WTC11 (cell line): ENCODE measurements around the gene BDKRB2.

Source experiments
- CREM ChIP-seq: sonication (generic); formaldehyde crosslinking; IDR thresholded peaks from 2 replicates; pipeline ENCODE4 v1.8.1; 2022; ENCODE audit warnings: mild to moderate bottlenecking, missing genetic modification reagents, moderate library complexity
- IRF2 ChIP-seq: sonication (generic); formaldehyde crosslinking; IDR thresholded peaks from 2 replicates; pipeline ENCODE4 v1.8.0; 2022; ENCODE audit warnings: low read depth, missing genetic modification reagents, borderline replicate concordance
- NR3C1 ChIP-seq: sonication (generic); formaldehyde crosslinking; conservative IDR thresholded peaks from 2 replicates; pipeline ENCODE4 v1.8.1; 2023; ENCODE audit warnings: low read depth, mild to moderate bottlenecking, missing genetic modification reagents
- TF ChIP-seq, protein P1 (sequence below): sonication (generic); formaldehyde crosslinking; IDR thresholded peaks from 2 replicates; pipeline ENCODE4 v1.8.1; 2023; ENCODE audit warnings: mild to moderate bottlenecking, missing genetic modification reagents
- TF ChIP-seq, protein P2 (sequence below): fragments of 200-600 bp; IDR thresholded peaks from 2 replicates; pipeline ENCODE4 v1.8.0; 2022; ENCODE audit warnings: antibody characterized with exemption
- TF ChIP-seq, protein P3 (sequence below): sonication (generic); formaldehyde crosslinking; IDR thresholded peaks from 2 replicates; pipeline ENCODE4 v1.8.1; 2023; ENCODE audit warnings: mild to moderate bottlenecking, missing genetic modification reagents, moderate library complexity

DNA sequence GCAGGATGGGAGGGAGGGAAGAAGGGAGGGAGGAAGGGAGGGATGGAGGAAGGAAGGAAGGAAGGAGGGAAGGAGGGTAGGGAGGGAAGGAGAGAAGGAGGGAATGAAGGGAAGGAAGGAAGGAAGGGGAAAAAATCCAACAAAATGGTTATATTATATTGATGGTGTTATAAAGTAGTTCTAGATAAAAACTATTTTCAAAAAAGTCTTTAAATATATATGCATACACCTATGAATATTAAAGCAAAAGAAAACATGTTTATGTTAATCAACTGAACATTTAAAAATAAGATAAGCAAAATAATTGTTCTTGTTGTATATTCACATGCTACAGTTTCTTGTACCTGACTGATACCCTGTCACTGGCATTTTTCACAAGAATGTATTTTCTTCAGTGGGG is 53.3 kb downstream of the BDKRB2 start:
- TF ChIP-seq, protein P1, sequence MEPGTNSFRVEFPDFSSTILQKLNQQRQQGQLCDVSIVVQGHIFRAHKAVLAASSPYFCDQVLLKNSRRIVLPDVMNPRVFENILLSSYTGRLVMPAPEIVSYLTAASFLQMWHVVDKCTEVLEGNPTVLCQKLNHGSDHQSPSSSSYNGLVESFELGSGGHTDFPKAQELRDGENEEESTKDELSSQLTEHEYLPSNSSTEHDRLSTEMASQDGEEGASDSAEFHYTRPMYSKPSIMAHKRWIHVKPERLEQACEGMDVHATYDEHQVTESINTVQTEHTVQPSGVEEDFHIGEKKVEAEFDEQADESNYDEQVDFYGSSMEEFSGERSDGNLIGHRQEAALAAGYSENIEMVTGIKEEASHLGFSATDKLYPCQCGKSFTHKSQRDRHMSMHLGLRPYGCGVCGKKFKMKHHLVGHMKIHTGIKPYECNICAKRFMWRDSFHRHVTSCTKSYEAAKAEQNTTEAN (CRISPR knock-in tag): no peak
- no peak for TF ChIP-seq IRF2 (CRISPR knock-in tag)
- TF ChIP-seq, protein P2, sequence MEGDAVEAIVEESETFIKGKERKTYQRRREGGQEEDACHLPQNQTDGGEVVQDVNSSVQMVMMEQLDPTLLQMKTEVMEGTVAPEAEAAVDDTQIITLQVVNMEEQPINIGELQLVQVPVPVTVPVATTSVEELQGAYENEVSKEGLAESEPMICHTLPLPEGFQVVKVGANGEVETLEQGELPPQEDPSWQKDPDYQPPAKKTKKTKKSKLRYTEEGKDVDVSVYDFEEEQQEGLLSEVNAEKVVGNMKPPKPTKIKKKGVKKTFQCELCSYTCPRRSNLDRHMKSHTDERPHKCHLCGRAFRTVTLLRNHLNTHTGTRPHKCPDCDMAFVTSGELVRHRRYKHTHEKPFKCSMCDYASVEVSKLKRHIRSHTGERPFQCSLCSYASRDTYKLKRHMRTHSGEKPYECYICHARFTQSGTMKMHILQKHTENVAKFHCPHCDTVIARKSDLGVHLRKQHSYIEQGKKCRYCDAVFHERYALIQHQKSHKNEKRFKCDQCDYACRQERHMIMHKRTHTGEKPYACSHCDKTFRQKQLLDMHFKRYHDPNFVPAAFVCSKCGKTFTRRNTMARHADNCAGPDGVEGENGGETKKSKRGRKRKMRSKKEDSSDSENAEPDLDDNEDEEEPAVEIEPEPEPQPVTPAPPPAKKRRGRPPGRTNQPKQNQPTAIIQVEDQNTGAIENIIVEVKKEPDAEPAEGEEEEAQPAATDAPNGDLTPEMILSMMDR: no peak
- no peak for TF ChIP-seq CREM (CRISPR knock-in tag)
- TF ChIP-seq, protein P3, sequence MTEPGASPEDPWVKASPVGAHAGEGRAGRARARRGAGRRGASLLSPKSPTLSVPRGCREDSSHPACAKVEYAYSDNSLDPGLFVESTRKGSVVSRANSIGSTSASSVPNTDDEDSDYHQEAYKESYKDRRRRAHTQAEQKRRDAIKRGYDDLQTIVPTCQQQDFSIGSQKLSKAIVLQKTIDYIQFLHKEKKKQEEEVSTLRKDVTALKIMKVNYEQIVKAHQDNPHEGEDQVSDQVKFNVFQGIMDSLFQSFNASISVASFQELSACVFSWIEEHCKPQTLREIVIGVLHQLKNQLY (CRISPR knock-in tag): no peak
- TF ChIP-seq NR3C1 (CRISPR knock-in tag): no peak
